Dermis microvascular lymphatic vessel endothelial cell (primary cell): ENCODE data around the gene POP7. TPM values are rescaled to one million over a fixed set of nuclear protein-coding genes. Genes with fewer than 3 reads are reported as not detected.
A peak's percentile ranks its signal among the peaks of the same experiment; 100 is the strongest.
"Not testable (repeated sequence)": the region's sequence is repeated elsewhere in the genome, so short reads cannot be mapped to it uniquely, and the experiment has no call there.

Experiments
- DNase-seq, 2 donors: peaks; one replicate each; pipeline versions ENCODE4 v3.0.0 to v3.0.0-alpha.2; 2010; ENCODE audit warnings: low read depth in 2 of 2
- total RNA-seq: library from RNA; depleted of rRNA; stranded (reverse); fragments of >200 nt; gene quantifications from 2 replicates; pipeline ENCODE4 v1.2.1, GENCODE V29; 2014

The POP7 gene
- total RNA-seq, result 32.2 and 36.6 TPM in 2 replicates

- peak; percentile 95 to 98 for DNase-seq
These were observed at the start of gene POP7 for GRCh38 chr7:100705753-100706671. POP7 (plus strand) TSS chr7:100706121; CDS start chr7:100706831, 710 bp downstream.

- DNase-seq, result not testable (repeated sequence)
These were observed 43.6 kb upstream of the POP7 start for GRCh38 chr7:100662194-100662776.

DNA sequence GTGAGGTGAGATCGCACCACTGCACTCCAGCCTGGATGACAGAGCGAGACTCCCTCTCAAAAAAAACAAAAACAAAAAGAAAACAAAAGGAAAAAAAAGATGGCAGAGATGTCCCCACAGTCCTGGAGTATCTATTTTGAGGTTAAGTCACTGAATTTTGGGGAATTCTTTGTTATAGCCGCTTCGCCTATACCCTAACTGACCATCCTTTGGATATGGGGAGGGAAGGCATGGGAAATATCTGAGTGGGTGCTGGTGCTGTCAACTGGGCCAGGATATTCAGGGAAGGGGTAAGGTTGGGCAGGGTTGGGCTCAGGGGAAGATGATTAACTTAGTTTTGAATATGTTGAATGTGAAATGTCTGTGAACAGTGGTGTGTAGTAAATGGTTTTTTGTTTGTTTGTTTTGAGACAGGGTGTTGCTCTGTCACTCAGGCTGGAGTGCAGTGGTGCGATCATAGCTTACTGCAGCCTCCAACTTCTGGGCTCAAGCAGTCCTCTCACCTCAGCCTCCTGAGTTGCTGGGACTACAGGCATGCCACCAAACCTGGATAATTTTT is 40.7 kb upstream of the POP7 start:
- no peak for DNase-seq

- DNase-seq, result no peak
These were observed 38.4 kb upstream of the POP7 start for GRCh38 chr7:100667331-100668068.

DNA sequence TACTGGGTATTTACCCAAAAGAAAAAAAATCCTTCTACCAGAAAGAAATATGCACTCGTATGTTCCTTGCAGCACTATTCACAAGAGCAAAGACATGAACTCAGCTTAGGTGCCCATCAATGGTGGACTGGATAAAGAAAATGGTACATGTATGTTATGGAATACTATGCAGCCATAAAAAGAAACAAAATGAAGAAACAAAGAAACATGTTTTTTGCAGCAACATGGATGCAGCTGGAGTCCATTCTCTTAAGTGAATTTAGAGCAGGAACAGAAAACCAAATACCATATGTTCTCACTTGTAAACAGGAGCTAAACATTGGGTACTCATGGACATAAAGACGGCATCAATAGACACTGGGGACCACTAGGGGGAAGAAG is 37.9 kb upstream of the POP7 start:
- DNase-seq, result no peak

GRCh38 chr7:100669106-100669505 is 36.8 kb upstream of the POP7 start:
- not testable (repeated sequence) for DNase-seq

DNA sequence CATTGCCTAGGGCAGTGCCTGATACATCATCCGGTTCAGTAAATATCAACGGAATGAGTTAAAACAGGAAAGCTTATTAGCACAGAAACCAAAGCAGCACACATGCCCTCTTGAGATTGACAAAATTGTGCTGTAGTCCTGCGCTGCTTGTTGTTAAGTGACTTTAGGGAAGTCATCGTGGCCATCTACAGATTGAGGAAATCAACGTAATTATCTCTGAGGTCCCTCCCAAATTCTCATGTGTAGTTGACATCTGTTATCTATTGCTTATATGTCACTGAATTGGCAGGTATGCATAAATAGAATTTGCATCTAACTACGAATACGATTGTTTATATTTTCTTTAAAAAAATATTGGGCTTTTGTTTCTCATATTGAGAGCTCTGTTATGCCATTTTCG is 35.8 kb upstream of the POP7 start:
- no peak for DNase-seq

DNA sequence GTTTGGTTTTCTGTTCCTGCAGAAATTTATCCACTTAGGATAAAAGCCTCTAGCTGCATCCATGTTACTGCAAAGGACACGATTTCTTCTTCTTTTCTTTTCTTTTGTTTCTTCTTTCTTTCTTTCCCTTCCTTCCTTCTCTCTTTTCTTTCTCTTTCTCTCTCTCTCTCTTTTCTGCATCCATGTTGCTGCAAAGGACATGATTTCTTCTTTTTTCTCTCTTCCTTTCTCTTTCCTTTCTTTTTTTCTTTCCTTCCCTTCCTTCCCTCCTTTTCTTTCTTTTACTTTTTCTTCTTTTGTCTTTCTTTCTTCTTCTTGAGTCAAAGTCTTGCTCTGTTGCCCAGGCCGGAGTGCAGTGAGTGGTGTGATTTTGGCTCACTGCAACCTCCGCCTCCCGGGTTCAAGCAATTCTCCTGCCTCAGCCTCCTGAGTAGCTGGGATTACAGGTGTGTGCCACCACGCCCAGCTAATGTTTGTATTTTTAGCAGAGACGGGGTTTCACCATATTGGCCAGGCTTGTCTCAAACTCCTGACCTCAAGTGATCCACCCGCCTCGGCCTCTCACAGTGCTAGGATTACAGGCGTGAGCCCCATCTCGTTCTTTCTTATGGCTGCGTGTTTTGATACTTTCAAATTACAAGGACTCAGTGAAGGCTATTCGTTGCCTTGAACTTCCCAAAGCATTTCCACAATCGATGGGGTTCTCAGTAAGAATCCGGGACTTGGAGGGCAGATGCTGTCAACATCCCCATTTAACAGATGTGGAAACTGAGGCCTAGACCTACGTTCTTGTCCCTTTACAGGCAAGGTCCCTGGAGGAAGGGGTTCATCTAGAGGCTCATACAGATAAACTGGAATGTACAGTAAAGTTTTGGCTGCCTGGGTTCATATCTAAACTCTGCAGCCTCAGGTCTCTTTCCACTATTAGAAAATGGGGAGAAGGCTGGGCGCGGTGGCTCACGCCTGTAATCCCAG is 34.3 kb upstream of the POP7 start:
- no peak for DNase-seq

DNA sequence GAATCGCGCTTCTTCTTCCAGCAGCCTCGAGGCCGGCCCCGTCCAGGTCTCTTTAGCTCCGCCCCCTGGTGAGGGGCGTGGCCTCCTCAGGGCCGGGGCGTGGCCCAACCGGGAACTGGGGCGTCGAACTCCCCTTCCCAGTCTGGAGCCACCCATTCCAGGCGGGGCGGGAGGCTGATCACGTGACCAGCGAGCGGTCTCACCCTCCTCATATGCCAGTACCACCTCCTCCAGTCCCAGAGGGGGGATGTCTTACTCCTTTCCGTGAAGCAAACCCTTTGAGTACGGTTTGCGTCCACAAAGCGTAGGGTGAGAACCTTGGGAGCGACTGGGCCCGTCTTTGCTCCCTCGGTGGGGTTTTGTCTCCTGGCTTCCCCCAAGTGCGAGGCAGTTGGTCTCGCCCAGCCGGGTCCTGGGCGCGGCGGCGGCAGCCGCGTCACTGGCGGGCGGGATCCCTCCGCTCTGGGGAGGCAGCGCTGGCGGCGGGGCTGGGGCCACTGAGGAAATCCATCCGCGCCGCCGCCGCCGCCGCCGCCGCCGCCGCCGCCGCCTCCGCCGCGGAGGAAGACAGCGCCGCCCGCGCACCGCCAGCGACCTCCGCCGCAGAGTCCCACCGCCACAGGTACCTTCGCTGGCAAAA is 32.5 kb upstream of the POP7 start, which contains the start of gene GNB2:
GNB2 (plus strand) TSS at position 439 of the 640 bp plus-strand sequence. CDS start 2,526 bp downstream, outside the sequence.
- DNase-seq, result peak; percentile 97 to 99

GRCh38 chr7:100673942-100674410 is 31.9 kb upstream of the POP7 start:
- DNase-seq, result no peak

DNA sequence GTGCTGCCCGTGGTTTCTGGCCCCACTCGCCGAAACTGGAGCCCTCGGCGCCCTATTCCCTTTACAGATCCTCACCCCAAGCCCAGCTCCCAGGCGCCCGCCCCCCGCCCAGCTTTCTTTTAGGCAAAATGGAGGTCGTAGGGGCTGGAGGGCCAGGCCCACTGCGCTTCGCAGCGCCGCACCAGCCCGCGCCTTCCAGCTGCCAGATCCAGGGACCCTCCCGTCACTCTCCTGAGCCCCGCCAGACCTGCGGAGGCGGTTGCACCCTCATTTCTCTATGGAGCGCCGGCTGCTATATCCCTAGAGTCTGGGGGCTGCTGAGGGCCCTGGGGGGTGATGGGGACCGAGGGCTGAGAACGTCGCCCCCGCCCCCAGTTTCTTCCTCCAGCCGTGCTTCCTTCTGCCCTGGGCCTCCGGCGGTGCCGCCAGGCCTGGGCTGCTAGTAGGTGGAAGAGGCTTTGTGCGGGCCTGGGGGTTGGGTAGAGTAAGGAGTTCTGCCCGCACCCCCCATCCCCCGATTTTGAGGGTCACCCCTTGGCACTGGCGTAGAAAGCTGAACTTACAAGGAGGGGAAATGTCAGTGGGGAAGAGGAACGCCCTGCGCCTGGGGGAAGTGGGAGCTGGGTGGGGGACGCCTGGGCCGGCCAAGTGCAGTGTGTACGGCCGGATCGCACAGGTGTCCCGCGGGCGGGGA is 31.4 kb upstream of the POP7 start:
- peak in 1 of 2 donors; percentile 32 for DNase-seq

GRCh38 chr7:100675105-100675451 is 30.8 kb upstream of the POP7 start:
- DNase-seq, result no peak

- DNase-seq, result peak in 1 of 2 donors; percentile 62
These were observed 30.2 kb upstream of the POP7 start for GRCh38 chr7:100675581-100676350.

DNA sequence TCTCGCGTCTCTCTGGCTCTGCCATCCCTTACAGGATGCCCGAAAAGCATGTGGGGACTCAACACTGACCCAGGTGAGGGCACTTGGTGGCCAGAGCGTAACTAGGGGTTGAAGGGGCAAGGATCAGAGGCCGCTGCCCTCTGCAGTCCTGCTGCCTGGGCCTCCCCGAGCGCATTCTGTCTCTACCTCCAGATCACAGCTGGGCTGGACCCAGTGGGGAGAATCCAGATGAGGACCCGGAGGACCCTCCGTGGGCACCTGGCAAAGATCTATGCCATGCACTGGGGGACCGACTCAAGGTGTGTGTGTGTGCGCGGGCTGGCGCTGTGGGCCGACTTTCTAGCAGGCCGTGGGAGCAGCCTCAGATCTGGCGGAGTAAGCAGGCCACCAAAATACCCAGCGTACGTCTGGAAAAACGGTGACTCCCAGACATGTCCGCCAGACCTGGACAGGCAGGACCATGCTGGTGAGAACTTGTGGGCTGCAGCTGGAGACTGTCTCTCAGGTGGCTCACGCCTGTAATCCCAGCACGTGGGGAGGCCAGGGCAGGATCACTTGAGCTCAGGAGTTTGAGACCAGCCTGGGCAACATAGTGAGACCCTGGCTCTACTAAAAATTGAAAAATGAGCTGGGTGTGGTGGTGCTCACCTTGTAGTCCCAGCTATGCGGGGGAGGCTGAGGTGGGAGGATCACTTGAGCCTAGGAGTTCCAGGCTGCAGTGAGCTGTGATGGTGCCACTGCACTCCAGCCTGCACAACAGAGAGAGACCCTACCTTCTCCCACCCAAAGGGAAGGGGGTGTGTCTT is 29.2 kb upstream of the POP7 start:
- no peak for DNase-seq

DNA sequence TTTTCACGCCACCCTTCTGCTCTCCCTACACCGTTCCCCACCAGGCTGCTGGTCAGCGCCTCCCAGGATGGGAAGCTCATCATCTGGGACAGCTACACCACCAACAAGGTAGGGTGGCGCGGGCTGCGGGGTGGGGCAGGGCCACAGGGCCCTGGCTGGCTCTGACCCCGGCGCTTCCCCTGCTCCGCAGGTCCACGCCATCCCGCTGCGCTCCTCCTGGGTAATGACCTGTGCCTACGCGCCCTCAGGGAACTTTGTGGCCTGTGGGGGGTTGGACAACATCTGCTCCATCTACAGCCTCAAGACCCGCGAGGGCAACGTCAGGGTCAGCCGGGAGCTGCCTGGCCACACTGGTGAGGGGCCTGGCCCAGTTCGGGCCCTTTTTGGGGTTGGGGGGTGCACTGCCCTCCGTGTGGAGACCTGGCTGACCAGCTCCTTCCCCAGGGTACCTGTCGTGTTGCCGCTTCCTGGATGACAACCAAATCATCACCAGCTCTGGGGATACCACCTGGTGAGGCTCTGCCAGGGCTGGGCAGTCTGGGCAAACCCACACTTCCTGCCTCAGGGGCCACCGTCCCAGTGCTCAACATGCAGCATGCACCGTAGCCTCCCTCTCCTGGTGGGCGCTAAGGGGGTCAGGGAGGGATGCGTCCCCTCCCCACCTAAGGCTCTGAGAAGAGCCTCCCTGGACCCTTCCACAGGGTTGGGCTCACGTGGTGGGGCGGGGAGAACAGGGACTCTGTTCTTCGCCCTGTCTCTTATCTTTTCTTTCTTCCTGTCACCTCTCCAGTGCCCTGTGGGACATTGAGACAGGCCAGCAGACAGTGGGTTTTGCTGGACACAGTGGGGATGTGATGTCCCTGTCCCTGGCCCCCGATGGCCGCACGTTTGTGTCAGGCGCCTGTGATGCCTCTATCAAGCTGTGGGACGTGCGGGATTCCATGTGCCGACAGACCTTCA is 28.3 kb upstream of the POP7 start:
- no peak for DNase-seq

GRCh38 chr7:100678291-100678984 is 27.5 kb upstream of the POP7 start:
- no peak for DNase-seq
